Measurements from ENCODE around the gene MAP3K13.

GRCh38 chr3:185316740-185317412 is 46.1 kb upstream of the MAP3K13 start:
- TF ChIP-seq JUNB (IDR thresholded peaks at IDR 0.05): no peak
- no peak for TF ChIP-seq CTCF (IDR thresholded peaks at IDR 0.05 in 2 of 3, conservative IDR thresholded peaks at IDR 0.05 in 1 of 3; ENCODE audit: control insufficient read depth in 2 of 3, extremely low read depth in 1 of 3, insufficient read depth in 1 of 3, low read depth in 3 of 3, low read length in 3 of 3)
- no peak for TF ChIP-seq RCOR1 (conservative IDR thresholded peaks at IDR 0.05; ENCODE audit: low read depth, low read length)
- no peak for TF ChIP-seq SIN3A (IDR thresholded peaks at IDR 0.05; ENCODE audit: low read depth, low read length)

All from GM12878 (cell line).